Heart right ventricle (tissue), 16 donors: ENCODE data around the gene BABAM2. TPM values are rescaled to one million over a fixed set of nuclear protein-coding genes. Genes with fewer than 3 reads are reported as not detected.

ENCODE experiments used
- ATAC-seq, 8 donors: fragments of 200-7000 bp; cut with Tn5 transposase; one replicate each; pipeline ENCODE4 v1.9.1; 2020; ENCODE audit warnings: mild to moderate bottlenecking in 8 of 8, moderate library complexity in 8 of 8, moderate number of reproducible peaks in 1 of 8
- DNase-seq, 2 donors: peaks; one replicate each; pipeline ENCODE4 v3.0.0-alpha.2; 2020
- H3K27ac ChIP-seq, 10 donors: fragments of 200-600 bp; sonication (generic) in 2 of 10; one replicate each; pipeline versions ENCODE4 v1.5.0 to v1.8.0; 2020 to 2022; ENCODE audit warnings: mild to moderate bottlenecking in 3 of 10
- H3K27me3 ChIP-seq, 7 donors: fragments of 200-600 bp; one replicate each; pipeline ENCODE4 v1.8.0; 2021 to 2022; ENCODE audit warnings: mild to moderate bottlenecking in 2 of 7
- H3K36me3 ChIP-seq, 9 donors: fragments of 200-600 bp; sonication (generic) in 1 of 9; one replicate each; pipeline versions ENCODE4 v1.5.0 to v1.8.0; 2020 to 2022; ENCODE audit warnings: mild to moderate bottlenecking in 2 of 9
- H3K4me1 ChIP-seq, 9 donors: fragments of 200-600 bp; sonication (generic) in 1 of 9; one replicate each; pipeline versions ENCODE4 v1.5.0 to v1.8.0; 2020 to 2022; ENCODE audit warnings: mild to moderate bottlenecking in 4 of 9
- H3K4me3 ChIP-seq, 10 donors: fragments of 200-600 bp; sonication (generic) in 2 of 10; one replicate each; pipeline versions ENCODE4 v1.5.0 to v1.8.0; 2020 to 2022; ENCODE audit warnings: mild to moderate bottlenecking in 7 of 10, moderate library complexity in 2 of 10
- H3K9me3 ChIP-seq, 11 donors: fragments of 200-600 bp in 10 of 11; sonication (generic) in 2 of 11; one replicate each; pipeline versions ENCODE4 v1.5.0 to v1.8.0; 2013 to 2022; ENCODE audit warnings: mild to moderate bottlenecking in 2 of 11, control low read depth in 1 of 11, moderate library complexity in 1 of 11
- WGBS, 2 donors: extraction: QIAGEN DNeasy Blood & Tissue Kit; methylation state at CpG; one replicate each; pipeline ENCODE4 v1.1.7; 2013; ENCODE audit warnings: inconsistent platforms in 1 of 2; 5-methylcytosine and 5-hydroxymethylcytosine counted together
- intact Hi-C, 10 donors: fragments of 100-400 bp; cut with DNase I; formaldehyde crosslinking; loops; one replicate each; pipeline versions ENCODE4 v1.11.1 to v1.14.2; 2022
- polyA plus RNA-seq, 2 donors: library from polyadenylated mRNA; stranded (reverse); fragments of 200-250 nt; gene quantifications; one replicate each; pipeline ENCODE4 v1.2.3, GENCODE V29; 2013
- total RNA-seq, 10 donors: library from RNA; stranded (reverse); fragmentation: NEBNext Ultra II Directional in 3 of 10; extraction: Animal tissue kit (Norgen Biotek cat#: 25700) in 3 of 10; gene quantifications; one replicate each; pipeline versions ENCODE4 v1.2.1 to v1.2.4, GENCODE V29; 2021 to 2023
- TF ChIP-seq, protein P1 (sequence below), 9 donors: fragments of 200-600 bp; sonication (generic) in 2 of 9; IDR thresholded peaks; one replicate each; pipeline versions ENCODE4 v1.5.0 to v1.8.0; 2021 to 2022; ENCODE audit warnings: antibody characterized with exemption in 9 of 9, mild to moderate bottlenecking in 5 of 9, moderate library complexity in 1 of 9
- donor health status: Arrhythmogenic right ventricular cardiomyopathy.
- donor health status: ischemic (EF 13 %, LVEDD 7.1; RV severe dilation, severe dysfunction).
- donor health status: healthy with polysubstance abuse.
- donor health status: DM: no; HTN: yes; CAD: no.
- donor health status: DM: no; HTN: no; CAD: no.
- donor health status: ischemic (EF 25% LVEDD 6.9; RV normal size, moderate dysfunction).
- donor health status: ischemic (EF 25% LVEDD 5.7; RV mildly dilated, moderate dysfunction).
- donor health status: healthy.
- donor health status: DM: yes; HTN: yes; CAD: no.
- donor health status: Ischemic cardiomyopathy.
- donor health status: ischemic (EF 35%, LVEDD 5.7; RV mildly dilated, moderate dysfunction).
- donor health status: nonischemic (EF 11% LVEDD 7.7; RV severe dilation, severe dysfunction).
- donor health status: DM: yes; HTN: yes; CAD: no.
- donor health status: PGD.
- donor health status: ischemic (EF 29% LVEDD 5.4; RV normal size, mild dysfunction).
- donor health status: nonischemic (EF 23%, LVEDD 6.1; RV moderate dilation, normal function).

The BABAM2 gene
- total and polyA plus RNA-seq, 12 donors, result 13.3 to 83.4 (median 65.9) TPM

DNA sequence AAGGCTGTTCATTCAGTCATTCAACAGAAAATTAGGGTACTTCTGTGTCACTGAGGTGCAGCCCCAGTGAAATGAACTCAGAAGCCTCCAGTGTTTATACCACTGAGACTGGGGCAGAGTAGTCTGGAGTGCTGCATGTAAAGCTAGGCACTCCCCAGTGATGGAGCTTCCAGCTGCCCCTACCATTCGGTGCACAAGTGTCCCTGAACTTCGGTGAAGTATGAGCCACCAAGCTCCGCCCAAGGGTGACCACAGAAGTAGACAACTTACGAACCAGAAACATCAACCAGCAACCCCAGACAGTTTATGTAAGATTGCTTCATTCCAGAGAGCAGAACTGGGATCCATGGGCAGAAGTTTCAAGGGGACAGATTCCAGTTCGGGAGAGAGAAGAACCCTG is 431.5 kb downstream of the BABAM2 start:
- intact Hi-C loops, result no loop called here
- 90 to 94% methylated on average over 5 of the region's 5 CpGs for WGBS, 2 donors
- Histone ChIP-seq H3K27me3 (no peaks in the 10 kb centered on the region), H3K27ac (no peak overlapping the region), H3K36me3 (peaks cover 0 to 10% (median 0%) of the 10 kb centered on the region in 9 donors), H3K9me3 (no peaks in the 10 kb centered on the region), H3K4me1 (peaks cover 0 to 16% (median 5%) of the 10 kb centered on the region in 9 donors), H3K4me3 (no peak overlapping the region)
- TF ChIP-seq, protein P1, sequence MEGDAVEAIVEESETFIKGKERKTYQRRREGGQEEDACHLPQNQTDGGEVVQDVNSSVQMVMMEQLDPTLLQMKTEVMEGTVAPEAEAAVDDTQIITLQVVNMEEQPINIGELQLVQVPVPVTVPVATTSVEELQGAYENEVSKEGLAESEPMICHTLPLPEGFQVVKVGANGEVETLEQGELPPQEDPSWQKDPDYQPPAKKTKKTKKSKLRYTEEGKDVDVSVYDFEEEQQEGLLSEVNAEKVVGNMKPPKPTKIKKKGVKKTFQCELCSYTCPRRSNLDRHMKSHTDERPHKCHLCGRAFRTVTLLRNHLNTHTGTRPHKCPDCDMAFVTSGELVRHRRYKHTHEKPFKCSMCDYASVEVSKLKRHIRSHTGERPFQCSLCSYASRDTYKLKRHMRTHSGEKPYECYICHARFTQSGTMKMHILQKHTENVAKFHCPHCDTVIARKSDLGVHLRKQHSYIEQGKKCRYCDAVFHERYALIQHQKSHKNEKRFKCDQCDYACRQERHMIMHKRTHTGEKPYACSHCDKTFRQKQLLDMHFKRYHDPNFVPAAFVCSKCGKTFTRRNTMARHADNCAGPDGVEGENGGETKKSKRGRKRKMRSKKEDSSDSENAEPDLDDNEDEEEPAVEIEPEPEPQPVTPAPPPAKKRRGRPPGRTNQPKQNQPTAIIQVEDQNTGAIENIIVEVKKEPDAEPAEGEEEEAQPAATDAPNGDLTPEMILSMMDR (IDR thresholded peaks at IDR 0.05), result no peak
- ATAC-seq (no peak), DNase-seq (no peak)

DNA sequence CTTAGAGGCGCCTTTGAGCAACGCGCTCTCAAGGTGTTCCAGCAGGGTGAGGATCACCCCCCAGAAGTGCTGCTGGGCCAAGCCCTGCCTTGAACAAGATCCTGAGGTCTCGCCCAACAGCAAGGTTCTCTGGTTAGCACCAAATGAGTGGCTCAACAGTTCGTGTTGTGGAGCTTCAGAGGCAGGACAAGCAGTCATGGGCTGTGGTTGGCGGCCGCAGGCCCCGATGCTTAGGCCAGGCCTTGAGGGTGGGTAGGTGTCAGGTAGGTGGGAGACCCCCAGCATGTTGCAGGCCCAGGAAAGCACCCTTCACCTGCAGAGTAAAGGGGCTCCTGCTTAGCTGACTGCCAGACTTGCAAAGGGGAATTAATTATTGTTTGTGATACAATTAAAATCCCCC is 431.9 kb downstream of the BABAM2 start:
- Histone ChIP-seq H3K9me3 (no peaks in the 10 kb centered on the region), H3K4me1 (peaks cover 0 to 18% (median 8%) of the 10 kb centered on the region in 9 donors), H3K4me3 (no peak overlapping the region), H3K27me3 (no peaks in the 10 kb centered on the region), H3K36me3 (peaks cover 0 to 10% (median 0%) of the 10 kb centered on the region in 9 donors), H3K27ac (no peak overlapping the region)
- WGBS, 2 donors, result 97 to 98% methylated on average over 8 of the region's 8 CpGs
- ATAC-seq (no peak), DNase-seq (no peak)
- TF ChIP-seq, protein P1 (IDR thresholded peaks at IDR 0.05), result no peak
- intact Hi-C loops, result no loop called here

DNA sequence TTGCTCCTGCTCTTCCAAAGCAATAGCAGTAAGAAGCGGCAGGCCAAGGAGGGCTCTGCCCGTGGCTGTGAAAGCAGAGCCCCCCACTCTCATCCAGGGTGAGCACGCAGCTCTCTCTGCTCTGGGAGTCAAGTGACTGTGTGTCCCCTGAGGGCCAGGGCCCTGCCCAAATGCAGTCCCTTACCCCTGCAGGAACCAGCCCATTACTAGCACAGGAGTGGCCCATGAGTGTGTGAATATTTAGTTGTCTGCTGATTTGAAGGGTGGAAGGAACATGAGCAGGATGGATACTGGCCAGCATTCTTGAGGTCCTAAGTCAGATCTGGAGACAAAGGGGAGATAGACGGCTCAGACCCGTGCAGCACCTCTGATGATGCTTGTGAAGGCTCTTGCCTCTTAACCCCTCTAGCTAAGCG is 432.5 kb downstream of the BABAM2 start:
- DNase-seq, result no peak
- H3K9me3 ChIP-seq, result no peaks in the 10 kb centered on the region
- intact Hi-C loops, result no loop called here
- no peak for ATAC-seq
- peaks cover 0 to 24% (median 10%) of the 10 kb centered on the region in 9 donors for H3K4me1 ChIP-seq
- no peaks in the 10 kb centered on the region for H3K27me3 ChIP-seq
- H3K36me3 ChIP-seq, result peaks cover 0 to 10% (median 0%) of the 10 kb centered on the region in 9 donors
- TF ChIP-seq, protein P1 (IDR thresholded peaks at IDR 0.05), result no peak
- no peak overlapping the region for H3K4me3 ChIP-seq
- H3K27ac ChIP-seq, result no peak overlapping the region
- WGBS, 2 donors, result 89 to 90% methylated on average over 6 of the region's 6 CpGs

DNA sequence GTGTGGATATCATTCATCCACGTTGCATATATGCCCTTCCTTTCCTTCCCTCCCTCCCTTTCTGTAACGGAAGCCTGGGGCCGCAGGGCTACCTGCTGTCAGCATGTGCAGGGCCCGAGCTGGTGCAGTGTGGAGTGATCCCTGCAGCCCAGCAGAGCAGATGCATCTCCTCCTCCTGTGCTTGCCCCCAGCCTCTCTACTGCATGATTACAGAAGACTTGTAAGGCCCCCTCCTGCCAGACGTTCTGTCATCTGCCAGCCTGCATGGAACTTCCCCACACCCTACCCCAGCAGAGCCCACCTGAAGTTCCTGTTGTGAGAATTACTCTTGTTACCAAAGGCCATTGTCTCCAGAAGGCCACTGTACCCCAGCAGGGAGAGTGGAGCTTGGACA is 434.6 kb downstream of the BABAM2 start:
- Histone ChIP-seq H3K36me3 (peaks cover 0 to 6% (median 0%) of the 10 kb centered on the region in 9 donors), H3K9me3 (no peaks in the 10 kb centered on the region), H3K4me1 (peaks cover 0 to 30% (median 10%) of the 10 kb centered on the region in 9 donors), H3K4me3 (no peak overlapping the region), H3K27ac (no peak overlapping the region), H3K27me3 (no peaks in the 10 kb centered on the region)
- TF ChIP-seq, protein P1 (IDR thresholded peaks at IDR 0.05), result no peak
- no peak for ATAC-seq
- intact Hi-C loops, result no loop called here
- WGBS, 2 donors, result 85 to 88% methylated on average over 5 of the region's 5 CpGs
- no peak for DNase-seq
